8988T (cell line): ENCODE data around the gene SLC12A3.
A peak's percentile ranks its signal among the peaks of the same experiment; 100 is the strongest.
"Not testable (repeated sequence)": the region's sequence is repeated elsewhere in the genome, so short reads cannot be mapped to it uniquely, and the experiment has no call there.

ENCODE experiments used
- DNase-seq: peaks from one replicate; pipeline ENCODE4 v3.0.0; 2011

SLC12A3 gene

DNA sequence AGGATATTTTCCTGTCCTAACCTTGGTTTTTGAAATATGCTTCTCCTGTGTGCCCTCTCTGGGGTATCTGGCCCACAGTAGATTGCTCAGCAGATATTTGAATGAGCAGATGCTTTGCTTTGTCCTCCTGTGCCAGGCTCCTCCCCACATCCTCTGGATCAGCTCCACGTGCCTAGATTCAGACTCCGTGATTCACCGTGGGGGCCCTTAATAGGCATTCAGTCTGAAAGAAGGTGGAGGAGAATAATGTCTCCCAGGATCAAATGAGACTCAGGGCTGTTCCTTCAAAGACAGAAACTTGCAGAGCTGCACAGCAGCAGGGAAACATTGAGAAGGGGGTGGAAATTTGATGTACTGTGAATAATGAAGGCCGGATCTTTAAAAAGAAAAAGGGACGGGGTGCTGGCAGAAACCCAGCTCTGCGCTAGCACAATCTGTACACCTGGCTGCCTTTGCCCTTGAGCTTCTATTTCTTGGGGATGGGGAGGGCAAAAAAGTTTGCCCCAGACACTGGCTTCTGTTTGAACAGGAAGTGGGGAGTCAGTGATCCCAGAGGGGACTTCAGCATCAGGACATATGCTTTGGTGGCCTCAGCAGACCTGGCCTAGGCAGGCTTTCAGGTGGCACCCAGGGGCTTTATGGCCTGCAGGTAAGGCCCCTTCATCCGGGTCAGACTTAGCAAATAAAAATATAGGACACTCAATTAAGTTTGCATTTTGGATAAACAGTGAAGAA is 15.9 kb upstream of the SLC12A3 start:
- DNase-seq = no peak

DNA sequence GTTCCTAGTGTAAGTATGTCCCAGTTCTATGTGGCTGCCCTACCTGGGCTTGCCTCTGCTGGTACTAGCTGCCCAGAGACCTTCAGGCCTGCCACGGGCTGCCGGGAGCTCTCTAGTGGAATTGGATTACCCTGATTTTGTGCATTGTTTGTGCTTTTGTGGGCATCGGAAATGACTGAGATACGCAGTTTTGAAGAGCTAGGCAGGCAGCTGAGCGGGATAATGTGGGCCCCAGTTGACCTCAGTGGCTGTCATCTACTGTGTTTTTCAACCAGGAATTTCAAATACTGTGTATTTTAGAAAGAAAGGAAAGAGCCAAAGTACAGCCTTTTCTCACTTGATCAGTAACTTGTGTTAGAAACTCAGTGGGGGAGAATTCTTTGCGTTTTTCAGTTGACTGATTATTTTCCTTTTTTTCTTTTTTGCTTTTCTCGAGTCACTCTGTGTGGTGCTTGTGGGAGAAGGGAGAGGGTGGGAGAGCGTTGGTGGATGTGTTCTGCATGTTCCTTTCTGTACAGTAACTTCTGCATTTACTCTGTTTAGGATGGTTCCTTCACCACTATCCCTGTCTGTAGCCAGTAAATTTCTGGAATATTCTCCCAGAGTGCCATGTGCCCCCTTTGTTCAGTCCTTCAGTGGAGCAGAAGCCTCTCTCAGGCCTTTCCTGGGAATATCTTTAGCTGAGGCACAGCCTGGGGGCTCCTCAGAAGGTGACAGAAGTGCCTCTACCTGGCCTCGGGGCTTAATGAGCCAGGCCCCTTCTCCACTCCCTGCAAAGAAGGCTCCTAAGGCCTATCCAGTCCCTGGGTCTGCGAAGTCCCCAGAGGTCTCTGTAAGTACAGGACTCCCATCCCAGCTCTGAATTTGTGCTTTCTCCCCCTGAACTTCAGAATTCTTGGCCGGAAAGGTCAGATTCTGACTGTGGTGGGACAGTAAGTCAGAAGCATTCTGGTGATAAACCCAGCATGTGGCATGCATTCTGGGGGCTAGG is 15.0 kb upstream of the SLC12A3 start:
- no peak for DNase-seq

DNA sequence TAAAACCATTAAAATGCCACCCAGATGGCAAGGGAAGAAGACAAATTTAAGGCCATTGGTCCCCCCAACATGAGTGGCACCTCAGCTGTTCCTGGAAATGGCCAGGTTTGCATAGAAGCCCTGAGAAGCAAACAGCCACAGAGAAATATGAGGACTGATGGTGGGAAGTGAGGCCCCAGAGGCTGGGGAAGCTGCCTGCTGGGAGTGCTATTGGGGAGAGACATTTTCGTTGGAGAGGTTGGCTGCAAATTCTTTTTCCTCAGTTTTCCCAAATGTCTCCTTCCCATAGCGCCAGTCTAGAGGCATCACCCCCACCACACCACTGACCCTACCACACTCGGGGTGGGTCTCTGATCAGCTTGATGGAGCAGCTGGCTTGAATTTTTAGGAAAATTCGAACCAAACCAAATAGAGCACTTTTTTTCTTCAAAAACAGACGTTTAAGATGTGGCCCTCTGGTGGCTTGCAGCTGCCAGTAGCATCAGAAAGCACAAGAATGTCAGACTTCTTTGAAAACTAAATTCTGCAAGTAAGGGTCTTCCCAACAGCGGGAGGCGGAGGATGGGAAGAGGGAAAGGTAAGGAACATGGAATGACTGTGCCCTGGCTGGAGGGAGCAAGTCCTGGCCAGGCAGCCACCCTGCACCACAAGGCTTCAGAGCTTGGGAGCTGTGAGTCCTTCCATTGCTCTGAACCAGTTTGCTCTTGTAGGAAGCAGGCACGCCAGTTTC is 13.2 kb upstream of the SLC12A3 start:
- no peak for DNase-seq

DNA sequence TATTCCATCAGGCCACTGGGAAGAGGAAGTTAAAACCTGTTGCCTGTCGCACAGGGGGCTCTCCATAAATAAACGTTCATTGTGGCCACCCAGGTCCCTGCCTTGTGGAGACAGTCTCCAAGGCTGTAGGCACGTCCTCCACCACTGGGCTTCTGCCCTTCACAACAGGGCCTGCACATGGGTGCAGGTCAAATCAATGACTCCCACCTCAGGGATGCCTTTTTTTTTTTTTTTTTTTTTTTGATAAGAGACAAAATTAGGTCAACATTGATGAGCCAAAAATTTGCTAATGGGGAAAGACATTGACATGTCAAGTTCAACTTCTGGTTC is 12.6 kb upstream of the SLC12A3 start:
- DNase-seq = no peak

DNA sequence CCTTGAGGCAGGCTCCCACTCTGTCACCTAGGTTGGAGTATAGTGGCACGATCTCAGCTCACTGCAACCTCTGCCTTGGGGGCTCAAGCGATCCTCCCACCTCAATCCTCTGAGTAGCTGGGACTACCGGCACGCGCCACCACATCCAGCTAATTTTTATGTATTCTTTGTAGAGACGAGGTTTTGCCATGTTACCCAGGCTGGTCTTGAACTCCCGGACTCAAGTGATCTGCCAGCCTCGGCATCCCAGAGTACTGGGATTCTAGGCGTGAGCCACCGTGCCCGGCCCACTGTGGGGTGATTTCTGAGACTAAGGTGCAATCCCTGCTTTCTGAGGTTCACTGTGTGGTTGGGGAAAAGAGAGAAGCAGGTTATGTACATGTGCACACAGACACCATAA is 12.0 kb upstream of the SLC12A3 start:
- no peak for DNase-seq

DNA sequence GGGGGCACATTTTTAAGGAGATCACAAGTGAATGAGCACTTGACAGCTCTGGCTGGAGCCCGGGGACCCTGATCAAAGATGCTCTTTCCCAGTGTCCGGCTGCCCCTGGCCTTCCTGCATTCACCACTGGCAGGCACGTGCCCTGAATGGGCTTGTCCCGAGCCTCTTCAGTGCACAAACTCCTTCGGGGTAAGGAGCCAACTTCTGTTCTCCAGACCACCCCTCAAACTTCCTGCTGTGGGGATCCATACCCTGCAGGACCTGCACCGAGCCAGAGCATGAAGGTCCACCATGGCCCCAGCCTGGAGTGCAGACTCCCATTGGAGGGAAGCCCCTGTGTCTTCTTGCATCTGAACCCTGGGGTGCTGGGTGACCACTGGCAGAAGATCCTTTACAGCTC is 9.8 kb upstream of the SLC12A3 start:
- no peak for DNase-seq

DNA sequence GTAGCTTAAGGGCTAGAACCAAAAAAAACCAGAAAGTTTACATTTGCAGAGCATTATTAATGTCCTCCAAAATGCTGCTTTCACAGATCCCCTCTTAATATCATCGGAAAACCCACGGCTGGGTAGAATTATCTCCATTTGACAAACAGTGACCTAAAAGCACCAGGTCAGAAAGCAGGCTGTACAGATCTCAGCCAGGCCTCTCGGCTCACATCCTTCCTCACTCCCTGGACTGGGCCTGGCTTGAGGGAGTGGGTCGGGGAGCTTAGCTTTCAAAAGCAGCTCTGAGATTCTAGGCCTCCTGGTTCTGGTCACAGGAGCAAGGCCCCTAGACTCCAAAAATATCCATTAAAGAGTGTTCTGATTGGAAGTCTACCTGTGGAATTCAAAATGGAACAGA is 9.1 kb upstream of the SLC12A3 start:
- no peak for DNase-seq

DNA sequence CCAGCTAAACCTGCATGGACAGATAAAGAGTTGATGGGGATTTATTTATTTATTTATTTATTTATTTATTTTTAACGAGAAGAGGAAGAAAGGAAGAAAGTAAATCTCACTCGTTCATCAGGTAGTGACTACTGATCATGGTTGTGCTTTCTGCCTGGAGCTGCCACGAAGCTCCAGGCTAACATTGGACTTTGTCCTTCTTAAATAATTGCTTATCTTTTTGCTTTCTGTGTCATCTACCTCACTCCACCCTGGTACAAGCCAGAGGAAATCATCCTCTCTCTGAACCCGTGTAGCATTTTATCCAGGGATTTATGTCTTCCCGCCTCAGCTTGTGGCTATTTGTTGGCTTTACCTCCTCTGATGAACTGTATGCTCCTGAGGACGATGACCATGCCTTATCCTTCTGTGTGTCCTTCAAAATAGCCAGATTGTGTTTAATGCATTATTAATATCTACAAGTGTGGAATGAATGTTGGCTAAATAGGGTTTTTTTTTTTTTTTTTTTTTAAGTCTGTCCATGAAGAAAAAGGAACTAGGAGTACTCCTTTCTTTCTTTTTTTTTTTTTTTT is 8.0 kb upstream of the SLC12A3 start:
- DNase-seq = no peak

DNA sequence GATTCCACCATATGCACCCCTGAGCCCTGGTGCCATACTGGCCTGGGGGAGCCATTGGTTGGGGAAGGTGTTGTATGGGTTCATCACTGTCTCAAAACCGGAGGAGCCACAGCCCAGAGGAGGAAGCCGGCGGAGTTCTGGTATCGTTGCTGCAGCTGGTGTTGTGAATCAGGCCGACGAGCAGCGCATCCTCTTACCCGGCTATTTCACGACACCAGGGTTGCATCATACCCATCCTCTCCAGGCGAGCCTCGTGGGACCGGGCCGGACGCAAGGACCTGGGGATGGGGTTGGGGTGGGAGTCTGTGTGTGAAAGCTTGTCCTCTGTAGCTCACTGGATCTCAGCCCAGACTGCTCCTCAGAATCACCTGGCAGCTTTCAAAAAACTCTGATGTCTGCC is 6.6 kb upstream of the SLC12A3 start:
- no peak for DNase-seq

DNA sequence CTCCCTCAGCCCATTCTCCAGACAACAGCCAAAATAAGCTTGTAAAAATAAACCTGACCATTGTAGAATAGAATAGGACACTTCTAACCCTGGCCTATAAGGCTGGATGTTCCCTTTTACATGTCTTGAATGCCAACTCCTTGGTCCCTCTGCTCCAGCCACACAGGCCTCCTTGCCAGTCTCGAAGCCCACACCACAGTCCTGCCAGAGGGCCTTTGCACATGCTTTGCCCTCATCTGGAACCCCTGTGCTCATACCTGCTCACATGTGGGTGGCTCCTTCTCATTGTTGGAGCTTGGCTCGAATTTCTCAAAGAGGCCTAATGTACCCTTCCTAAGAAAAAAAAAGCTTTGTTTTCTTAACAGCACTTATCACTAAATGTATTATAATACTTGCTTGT is 5.4 kb upstream of the SLC12A3 start:
- DNase-seq = no peak

DNA sequence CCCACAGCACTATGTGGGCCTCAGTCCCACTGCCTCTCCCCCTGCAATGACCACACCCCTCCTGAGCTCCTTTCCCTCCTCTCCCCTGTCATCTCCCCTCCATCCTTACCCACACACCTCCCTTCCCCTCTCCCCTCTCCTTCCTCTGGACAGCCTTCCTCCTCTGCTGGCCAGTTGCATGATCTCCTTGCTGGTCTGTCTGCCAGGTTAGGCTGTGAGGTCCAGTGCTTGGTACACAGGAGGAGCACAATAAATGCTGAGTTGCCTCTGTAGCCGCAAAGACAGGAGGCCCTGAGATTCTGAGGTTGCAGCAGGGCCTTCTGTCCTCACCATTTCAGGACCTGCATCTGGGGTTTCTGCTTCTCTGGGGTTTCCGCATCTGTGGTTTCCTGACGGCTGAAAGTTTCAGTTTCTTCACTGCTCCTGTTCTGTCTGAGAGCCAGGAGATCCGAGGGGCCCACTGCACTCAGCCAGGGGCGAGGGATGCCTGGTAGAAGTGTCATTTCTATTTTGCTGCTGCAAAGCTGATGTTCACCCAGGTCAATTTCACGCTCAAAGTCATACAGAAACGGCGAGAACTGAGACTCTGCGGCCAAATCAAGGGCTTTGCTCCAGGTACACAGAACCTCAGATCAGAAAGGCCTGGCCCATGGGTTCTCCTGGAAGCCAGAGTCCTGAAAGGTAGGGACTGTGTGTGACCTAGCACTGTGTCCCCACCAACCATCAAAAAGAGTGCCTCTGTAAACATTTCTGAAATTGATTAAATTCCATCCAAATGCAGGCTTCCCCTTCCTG is 4.6 kb upstream of the SLC12A3 start:
- DNase-seq = no peak

DNA sequence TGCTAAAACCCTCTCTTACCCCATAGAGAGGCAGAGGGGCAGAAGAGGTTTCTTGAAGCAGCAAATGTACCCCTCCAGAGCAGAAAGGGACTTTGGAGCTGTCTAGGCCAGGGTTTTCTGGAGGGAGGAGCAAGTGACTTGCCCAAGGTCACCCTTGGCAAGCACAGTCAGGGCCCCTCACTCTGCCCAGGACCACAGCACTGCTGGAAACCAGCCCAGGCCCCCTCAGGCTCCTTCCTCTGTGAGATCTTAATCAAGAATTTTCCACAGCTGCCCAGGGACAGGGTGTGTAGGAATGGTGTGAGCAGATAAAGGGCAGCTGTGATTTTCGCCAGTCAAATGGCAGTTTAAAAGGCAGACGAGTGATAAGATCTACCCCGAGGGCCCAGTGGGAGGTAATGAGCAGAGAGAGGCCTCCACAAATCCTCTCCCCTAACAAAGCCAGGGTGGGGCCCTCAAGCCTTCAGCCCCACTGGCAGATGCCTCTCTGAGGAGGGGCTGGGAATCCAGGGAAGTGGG is 3.9 kb upstream of the SLC12A3 start:
- DNase-seq = no peak

DNA sequence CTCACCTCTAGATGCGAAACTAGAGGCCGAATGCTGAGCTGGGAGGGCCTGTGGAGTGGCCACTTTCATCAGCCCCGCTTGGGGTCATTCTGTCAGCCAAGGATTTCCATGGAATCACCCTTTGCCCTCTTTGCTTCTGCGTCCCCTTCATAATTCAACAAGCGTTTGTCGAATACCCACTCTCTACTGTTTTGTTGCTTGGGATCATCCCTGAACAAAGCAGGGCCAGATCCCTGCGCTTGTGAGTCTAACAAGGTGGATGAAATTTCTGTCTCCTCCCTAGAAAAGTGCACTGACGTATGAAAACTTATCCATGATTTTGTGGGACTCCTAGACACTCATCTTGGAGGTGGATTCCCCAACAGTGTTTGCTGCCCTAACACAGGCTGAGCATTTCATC is 3.3 kb upstream of the SLC12A3 start:
- DNase-seq = no peak

DNA sequence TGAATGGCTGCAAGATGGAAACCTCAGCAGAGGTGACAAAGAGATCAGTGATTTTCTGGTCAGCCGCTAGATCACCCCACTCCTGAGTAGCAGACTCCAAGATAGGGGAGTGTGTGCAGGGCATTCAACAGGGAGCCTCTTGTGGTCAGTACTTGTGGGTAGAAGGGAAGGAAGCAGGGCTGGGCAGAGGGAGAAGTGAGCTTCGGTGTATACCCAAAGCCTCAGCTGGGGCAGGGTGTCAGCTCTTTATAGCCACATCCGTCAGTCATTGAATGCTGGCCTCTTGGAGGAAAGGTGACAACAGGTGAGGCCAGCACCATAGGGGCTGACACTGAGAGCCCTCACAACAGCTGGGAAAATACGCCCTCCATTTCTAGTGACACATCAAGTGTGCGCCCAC is 2.2 kb upstream of the SLC12A3 start:
- DNase-seq = no peak

DNA sequence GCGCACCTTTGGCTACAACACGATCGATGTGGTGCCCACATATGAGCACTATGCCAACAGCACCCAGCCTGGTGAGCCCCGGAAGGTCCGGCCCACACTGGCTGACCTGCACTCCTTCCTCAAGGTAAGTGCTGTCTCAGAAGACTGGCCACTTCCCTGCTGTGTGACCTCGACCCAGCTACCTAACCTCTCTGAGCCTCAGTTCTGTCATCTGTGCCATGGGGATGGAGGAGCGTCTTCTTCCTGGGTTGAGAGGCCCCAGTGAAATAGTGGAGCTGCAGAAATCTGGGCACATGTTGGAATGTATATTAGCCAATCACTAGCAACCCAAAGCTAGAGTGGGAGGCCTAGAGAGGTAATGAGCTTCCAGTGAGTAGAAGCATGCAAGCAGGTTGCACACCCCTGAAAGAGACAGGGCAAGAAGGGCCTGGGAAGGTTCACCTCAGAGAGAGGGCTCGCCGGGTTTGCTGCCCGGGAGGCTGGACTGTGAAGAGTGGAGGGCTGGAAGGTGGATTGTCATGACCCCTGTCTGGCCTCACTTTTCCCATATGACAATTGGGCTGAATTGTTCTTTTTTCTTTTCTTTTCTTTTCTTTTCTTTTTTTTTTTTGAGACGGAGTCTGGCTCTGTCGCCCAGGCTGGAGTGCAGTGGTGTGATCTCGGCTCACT is 521 bp downstream of the SLC12A3 start:
- DNase-seq = no peak

DNA sequence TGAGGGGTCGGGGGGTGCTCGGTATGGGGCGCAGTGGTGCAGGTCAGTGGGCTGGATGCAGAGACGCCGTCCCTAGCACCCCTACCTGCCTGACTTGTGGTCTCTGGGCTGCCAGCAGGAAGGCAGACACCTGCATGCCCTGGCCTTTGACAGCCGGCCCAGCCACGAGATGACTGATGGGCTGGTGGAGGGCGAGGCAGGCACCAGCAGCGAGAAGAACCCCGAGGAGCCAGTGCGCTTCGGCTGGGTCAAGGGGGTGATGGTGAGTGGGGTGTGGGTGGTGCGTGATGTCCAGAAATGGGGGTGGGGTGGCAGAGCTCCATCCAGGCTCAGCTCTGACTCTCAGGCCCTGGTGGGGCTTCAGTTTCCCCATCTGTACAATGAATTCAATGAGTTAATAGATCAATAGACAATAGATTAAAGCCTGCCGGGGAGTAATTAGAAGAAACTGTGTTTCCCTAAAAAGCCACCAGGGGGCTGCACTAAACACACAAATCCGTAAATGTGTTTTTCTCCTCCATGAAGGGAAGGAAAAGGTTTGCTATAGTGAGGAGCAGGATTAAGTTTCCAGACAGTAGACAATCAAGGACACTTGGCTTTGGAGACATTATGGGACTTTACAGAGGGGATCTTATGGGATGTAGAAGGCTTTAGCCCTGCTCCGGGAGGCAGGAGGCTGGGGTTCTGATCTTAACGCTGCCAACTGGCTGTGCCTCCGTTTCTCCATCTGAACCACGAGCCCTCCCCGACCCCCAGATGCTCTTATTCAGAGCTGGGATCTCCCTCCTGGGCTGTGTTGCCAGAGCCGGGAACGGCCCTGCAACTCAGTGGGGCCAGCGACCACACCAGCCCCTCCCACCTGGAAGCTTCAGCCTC is 2.2 kb downstream of the SLC12A3 start:
- no peak for DNase-seq

DNA sequence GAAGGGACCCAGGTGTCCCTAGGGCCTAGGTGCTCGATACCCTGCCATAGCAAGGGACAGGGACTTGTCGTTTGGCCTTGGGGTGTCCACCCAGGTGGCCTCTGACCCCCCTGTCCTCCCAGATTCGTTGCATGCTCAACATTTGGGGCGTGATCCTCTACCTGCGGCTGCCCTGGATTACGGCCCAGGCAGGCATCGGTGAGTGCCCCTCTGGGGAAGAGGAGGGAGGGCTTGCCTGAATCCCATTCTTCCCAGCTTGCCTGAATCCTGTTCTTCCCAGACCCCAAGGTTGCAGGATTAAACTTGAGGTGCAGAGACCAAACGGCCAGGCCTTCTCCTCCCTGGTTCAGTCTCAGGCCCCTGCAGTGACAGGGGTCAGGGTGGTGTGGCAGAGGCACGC is 3.2 kb downstream of the SLC12A3 start:
- no peak for DNase-seq

DNA sequence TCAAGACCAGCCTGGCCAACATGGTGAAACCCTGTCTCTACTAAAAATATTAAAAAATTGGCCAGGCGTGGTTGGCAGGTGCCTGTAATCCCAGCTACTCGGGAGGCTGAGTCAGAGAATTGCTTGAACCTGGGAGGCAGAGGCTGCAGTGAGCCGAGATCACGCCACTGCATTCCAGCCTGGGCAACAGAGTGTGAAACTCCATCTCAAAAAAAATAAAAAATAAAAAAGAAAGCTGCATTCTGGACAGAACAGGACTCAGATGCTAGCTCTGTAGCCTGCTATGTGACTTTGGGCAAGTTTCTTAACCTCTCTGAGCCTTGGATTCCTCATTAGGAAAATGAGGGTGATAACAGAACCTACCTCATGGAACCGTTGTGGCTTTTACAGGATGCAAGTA is 3.8 kb downstream of the SLC12A3 start:
- DNase-seq = not testable (repeated sequence)

DNA sequence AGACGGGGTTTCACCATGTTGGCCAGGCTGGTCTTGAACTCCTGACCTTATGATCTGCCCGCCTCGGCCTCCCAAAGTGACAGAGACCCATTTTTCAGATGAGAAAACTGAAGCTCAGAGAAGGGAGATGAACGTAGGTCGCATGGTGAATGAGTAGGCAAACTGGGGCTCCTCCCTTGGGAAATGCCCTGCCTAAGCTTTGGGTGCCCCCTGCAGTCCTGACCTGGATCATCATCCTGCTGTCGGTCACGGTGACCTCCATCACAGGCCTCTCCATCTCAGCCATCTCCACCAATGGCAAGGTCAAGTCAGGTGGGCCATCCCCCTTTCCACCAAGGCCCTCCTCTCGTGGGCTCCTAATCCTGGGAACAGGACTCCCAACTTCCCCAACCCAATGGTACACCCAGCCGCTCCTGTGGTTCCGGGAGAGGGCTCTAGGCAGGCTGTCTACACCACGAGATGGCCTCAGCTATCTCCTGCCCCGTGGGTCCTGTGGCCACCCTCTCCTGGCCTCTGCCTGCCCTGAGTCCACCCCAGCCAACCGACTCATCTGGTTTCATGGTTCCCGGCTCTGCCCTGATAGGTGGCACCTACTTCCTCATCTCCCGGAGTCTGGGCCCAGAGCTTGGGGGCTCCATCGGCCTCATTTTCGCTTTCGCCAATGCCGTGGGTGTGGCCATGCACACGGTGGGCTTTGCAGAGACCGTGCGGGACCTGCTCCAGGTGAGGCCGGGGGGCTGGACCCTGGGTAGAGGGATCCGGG is 4.7 kb downstream of the SLC12A3 start:
- DNase-seq = peak; percentile 85
